ENCODE data around the gene METAP1.
"Not testable (repeated sequence)": the region's sequence is repeated elsewhere in the genome, so short reads cannot be mapped to it uniquely, and the experiment has no call there.

METAP1 gene

GRCh38 chr4:98998551-98998950, 3.0 kb downstream of the METAP1 start:
- no peak for DNase-seq

DNA sequence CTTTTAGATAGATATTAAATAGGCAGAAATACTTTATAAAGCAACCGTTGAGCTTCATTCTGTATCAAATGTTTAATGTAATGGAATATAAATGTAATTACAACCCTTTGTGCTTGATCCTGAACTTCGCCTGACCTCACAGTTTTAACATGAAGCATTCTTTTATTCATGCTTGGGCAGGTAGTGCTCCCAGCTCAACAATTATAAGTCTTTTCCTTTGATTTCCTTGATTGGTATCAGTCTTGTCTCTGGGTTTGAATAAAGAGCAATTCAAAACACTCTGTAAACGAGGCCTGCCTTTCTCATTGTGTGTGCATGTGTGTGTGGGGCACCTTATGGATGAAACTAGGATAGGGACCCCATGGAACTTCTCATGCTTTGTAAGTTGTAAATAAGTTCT, 6.8 kb downstream of the METAP1 start:
- DNase-seq = no peak

DNA sequence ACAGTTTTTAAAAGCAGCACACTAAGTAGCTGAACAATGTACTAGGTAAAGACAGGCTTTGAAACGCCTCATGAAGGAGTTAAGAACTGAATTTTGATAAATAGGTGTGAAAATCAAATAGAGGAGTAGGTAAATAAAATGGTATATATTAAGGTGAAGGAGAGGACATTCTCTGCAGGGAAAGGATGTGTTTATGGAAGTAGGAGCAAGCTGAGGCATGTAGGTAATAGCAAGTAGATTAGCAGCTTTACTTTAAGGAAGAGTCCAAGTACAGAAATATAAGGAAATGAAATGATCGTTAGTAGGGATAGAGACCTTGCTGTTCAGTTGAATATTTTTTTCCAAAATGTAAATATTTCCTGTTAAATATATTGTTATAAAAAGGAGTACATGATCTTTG, 12.5 kb downstream of the METAP1 start:
- DNase-seq = no peak

GRCh38 chr4:99011910-99012309, 16.4 kb downstream of the METAP1 start:
- no peak for DNase-seq

GRCh38 chr4:99013402-99013843, 17.9 kb downstream of the METAP1 start:
- DNase-seq = no peak

GRCh38 chr4:99013884-99014523, 18.5 kb downstream of the METAP1 start:
- no peak for DNase-seq

DNA sequence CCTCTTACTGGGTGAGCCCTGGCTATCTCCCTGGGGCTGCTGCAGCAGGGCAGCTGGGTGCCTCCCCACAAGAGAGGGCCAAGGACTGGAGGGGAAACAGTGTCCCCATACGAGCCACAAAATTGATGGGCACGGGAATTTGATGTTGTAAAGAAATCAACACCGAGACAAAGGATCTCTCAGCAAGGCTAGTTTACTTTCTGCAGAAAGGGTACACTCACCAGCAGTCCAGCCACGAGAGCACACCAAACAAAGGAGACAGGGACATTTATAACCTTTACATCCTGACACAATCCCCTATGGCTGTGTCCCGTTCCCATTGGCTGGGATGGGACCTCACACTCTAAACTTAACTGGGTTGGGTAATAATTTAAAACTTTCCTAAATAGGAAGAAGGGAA, 25.9 kb downstream of the METAP1 start:
- no peak for DNase-seq

DNA sequence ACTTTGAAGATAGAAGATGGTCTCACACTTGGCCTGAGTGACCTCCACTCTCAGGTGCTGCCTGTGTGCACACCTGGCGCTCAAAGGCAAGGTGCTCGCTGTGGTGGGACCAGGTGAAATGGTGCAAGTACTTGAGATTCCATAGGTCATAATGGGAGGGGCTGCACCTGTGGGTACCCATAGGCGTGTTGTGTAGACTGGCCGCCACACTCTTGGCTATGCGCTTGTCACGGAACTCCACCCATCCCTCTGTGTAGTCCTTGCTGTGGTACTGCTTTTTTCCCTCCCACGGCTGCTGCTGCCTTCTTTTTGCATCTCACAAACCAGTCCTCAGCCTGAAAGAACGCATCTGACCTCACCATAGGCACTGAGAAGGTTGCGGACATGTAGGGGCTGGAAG, 27.0 kb downstream of the METAP1 start:
- DNase-seq = no peak

DNA sequence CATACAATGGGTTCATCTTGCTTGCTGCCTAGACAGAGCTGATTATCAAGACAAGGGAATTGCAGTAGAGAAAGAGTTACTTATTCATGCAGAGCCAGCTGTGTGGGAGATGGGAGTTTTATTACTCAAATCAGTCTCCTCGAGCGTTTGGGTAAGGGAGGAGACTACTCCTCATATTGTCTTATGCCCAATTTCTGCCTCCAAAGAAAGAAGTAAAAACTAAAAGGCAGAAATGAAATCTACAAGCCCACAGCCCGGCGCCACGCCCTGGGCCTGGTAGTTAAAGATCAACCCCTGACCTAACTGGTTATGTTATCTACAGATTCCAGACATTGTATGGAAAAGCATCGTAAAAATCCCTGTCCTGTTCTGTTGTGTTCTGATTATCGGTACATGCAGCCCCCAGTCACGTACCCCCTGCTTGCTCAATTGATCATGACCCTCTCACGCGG, 28.3 kb downstream of the METAP1 start:
- not testable (repeated sequence) for DNase-seq

- DNase-seq = no peak
These were observed 29.2 kb downstream of the METAP1 start for GRCh38 chr4:99024481-99025275.

GRCh38 chr4:99025506-99025905, 30.0 kb downstream of the METAP1 start:
- DNase-seq = no peak

DNA sequence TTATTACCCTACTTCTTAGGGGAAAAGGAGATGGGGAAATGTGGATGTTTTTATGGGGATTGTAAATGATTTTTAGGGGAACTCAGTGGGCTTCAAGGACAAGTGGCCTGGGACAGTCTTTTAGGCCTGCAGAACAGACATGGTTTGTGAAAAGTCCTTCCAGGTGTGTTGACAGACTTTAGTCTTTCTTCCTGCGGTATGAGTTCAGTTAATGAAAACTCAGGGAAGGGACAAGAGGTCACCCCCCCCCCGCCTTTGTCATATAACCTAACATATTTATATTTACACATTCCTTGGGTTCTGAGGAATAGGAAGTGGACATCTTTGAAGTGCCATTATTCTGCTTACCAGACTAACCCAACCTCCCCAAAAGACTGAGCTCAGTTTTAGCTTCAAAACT, 31.8 kb downstream of the METAP1 start:
- DNase-seq = no peak

- no peak for DNase-seq
These were observed 32.7 kb downstream of the METAP1 start for GRCh38 chr4:99028187-99028586.

DNA sequence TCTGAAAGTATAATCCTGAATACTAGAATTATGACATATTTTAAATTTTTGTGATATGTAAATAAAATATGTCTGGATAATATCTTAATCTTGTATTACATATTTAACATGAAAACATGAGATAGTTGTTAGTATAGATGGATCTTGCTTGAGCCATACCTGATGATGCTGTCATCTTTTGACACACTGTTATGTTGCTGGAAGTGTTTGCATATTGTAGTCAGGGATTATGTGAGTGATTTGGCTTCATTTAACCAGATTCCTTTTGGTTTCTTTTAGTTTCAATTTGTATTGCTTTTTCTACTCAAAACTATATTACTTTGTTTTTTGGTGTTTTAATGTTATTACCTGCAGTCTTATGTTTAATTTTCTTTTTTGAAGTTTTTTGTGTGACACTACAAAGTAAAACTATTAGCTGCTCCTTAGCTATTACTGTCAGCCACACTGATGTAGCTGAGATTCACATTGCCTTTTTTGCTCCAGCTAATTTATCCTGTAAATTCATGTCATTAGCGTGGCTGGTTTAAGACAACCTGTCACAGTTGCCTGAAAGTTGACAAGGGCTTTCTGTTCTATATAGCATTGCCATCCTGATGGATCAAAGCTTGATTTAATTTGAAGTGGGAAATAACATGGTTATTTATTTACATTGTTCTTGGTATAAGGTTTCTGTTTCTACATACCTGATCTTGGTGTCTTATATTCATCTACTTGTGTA, 33.7 kb downstream of the METAP1 start:
- DNase-seq = no peak

GRCh38 chr4:99029852-99030251, 34.3 kb downstream of the METAP1 start:
- DNase-seq = no peak

GRCh38 chr4:99033956-99034355, 38.4 kb downstream of the METAP1 start:
- no peak for DNase-seq

DNA sequence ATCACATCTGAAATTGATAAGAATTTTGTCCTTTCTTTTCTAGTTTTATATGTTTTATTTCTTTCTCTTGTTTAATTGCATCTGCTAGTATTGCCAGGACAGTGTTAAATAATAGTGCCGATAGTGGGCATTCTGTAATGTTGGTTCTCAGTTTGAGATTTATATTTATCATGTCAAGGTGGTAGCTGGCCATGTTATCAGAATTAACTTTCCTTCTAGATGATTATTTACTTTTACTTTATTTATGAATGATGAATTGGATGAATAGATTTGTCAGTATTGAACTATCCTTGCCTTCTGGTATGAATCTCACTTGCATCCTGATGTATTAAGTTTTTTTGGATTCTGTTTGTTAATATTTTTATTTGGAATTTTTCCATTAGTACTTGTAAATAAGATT, 42.7 kb downstream of the METAP1 start:
- DNase-seq = no peak

GRCh38 chr4:99043346-99043745, 47.8 kb downstream of the METAP1 start:
- DNase-seq = no peak

GRCh38 chr4:99047710-99048109, 52.2 kb downstream of the METAP1 start:
- no peak for DNase-seq

GRCh38 chr4:99052902-99053301, 57.4 kb downstream of the METAP1 start:
- no peak for DNase-seq

GRCh38 chr4:99054428-99054994, 59.0 kb downstream of the METAP1 start:
- no peak for DNase-seq

DNA sequence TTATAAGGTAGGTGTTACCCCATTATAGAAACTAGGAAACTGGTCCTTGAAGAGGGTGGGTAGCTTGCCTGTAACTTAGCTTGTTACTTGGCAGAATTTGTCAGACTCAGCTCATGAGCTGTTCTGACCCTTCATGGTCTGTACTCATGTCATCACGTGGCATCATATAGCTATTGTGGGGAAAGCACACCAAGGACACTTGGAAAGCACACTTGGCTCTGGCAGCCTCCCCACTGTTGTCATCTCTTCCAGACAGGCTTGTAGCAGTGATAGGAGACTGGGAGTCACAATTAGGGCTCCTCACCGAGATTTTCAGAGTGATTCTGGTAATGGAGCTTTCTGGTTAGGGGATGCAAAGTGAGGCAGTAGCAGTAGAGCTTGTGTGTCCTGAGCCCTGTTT, 62.7 kb downstream of the METAP1 start:
- no peak for DNase-seq

DNA sequence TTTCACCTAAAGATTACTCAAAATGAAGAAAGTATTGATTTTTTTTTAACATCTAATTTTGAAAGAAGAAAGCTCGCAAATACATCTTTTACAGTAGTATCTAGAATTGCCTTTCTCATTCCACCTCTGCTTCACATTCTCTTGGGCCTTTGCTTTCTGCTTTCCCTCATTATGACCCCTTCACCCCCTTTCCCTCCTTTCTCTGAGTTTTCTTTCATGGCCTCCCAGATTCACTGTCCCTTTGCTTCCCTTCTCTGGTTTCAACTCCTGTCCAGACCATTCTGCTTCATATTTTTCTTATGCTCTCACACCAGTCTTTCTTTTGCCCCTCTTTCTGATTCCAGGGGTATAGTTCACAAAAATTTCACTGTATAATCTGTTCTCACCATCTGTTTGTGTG, 64.0 kb downstream of the METAP1 start:
- DNase-seq = no peak

Measured in AML-193 (cell line).